IMR-90 (cell line): ENCODE measurements around the gene TPP1.

Experiments used
- CEBPB ChIP-seq: IDR thresholded peaks from 2 replicates; pipeline ENCODE4 v1.6.1; 2012; ENCODE audit warnings: low read depth, low read length, improper control_type of control experiment
- FOS ChIP-seq: fragments of 150-350 bp; IDR thresholded peaks from 2 replicates; pipeline ENCODE4 v1.6.1; 2016; ENCODE audit warnings: low read depth, low read length
- MAFK ChIP-seq: IDR thresholded peaks from 2 replicates; pipeline ENCODE4 v1.6.1; 2012; ENCODE audit warnings: low read depth, low read length, improper control_type of control experiment
- POLR2A ChIP-seq: IDR thresholded peaks from 2 replicates; pipeline ENCODE4 v1.6.1; 2012; ENCODE audit warnings: mild to moderate bottlenecking, low read depth, low read length
- TF ChIP-seq, protein P1 (sequence below): conservative IDR thresholded peaks from 2 replicates; pipeline ENCODE4 v1.5.1; 2012; ENCODE audit warnings: mild to moderate bottlenecking, low read depth, low read length, improper control_type of control experiment

DNA sequence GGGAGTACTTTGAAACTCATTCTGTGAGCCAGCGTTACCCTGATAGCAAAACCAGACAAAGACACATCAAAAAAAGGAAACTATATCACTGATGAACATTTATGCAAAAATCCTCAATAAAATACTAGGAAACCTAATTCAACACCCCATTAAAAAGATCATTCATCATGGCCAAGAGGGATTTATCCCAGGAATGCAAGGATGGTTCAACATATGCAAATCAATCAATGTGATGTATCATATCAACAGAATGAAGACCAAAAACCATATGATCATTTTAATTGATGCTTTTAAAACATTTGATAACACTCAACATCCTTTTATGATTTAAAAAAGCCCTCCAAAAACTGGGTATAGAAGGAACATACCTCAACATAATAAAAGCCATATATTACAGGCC, 35.6 kb downstream of the TPP1 start:
- TF ChIP-seq FOS: no peak
- TF ChIP-seq POLR2A: no peak
- TF ChIP-seq, protein P1, sequence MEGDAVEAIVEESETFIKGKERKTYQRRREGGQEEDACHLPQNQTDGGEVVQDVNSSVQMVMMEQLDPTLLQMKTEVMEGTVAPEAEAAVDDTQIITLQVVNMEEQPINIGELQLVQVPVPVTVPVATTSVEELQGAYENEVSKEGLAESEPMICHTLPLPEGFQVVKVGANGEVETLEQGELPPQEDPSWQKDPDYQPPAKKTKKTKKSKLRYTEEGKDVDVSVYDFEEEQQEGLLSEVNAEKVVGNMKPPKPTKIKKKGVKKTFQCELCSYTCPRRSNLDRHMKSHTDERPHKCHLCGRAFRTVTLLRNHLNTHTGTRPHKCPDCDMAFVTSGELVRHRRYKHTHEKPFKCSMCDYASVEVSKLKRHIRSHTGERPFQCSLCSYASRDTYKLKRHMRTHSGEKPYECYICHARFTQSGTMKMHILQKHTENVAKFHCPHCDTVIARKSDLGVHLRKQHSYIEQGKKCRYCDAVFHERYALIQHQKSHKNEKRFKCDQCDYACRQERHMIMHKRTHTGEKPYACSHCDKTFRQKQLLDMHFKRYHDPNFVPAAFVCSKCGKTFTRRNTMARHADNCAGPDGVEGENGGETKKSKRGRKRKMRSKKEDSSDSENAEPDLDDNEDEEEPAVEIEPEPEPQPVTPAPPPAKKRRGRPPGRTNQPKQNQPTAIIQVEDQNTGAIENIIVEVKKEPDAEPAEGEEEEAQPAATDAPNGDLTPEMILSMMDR: no peak
- no peak for TF ChIP-seq CEBPB
- TF ChIP-seq MAFK: no peak
